ENCODE data around the gene NDUFS7.

NDUFS7 gene

GRCh38 chr19:1401138-1401888 is 17.6 kb downstream of the NDUFS7 start, which contains the start of gene GAMT:
Gene GAMT, minus strand, starts transcription at chr19:1401542. Its CDS starts 66 bp downstream, at chr19:1401476.
- no peak for DNase-seq (ENCODE audit: low read depth)

DNA sequence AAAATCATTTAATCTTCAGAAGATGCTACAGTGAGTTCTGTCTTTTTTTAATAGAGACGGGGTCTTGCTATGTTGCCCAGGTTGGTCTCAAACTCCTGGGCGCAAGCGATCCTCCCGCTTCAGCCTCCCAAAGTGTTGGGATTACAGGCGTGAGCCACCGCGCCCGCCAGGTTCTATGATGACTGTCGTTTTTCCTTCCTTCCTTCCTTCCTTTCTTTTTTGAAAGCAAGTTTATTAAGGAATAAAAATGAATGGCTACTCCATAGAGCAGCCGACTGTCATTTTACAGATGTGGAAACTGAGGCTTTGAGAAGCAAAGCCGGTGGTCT is 18.1 kb downstream of the NDUFS7 start:
- no peak for DNase-seq (ENCODE audit: low read depth)

- no peak for DNase-seq (ENCODE audit: low read depth)
These were observed 18.8 kb downstream of the NDUFS7 start for GRCh38 chr19:1402411-1403070.

DNA sequence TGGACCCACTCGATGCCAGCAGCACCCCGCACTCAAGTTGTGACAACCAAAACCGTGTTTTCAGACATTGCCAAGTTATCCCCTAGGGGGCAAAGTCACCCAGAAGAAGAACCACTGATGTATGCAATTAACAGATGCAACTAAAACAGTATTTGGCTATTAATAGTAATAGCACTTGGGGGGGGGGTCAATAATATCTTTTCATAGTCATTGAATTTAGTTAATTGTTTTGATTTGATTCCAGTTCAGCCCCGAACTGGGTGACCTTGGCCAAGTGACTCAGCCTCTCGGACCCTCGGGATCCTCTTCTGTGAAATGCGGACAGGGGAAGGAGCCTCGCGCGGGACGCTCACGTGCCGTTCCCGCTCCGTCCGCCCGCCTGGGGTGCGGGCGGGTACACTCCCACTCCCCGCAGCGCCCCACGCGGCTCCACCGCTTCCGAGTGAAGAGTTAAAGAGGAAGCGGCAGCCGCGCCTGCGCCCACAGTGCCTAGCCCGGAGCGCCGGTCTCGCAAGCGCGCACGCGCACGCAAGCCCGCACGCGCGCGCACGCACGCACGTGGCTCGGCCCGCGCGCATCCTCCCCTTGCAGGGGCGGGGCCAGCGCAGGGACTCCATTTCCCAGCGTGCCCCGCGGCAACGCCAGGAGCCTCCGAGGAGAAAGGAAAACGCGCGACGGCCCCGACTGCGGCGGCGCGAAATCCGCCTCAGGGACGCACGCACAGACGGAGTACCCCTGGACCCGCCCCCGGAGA is 23.2 kb downstream of the NDUFS7 start:
- DNase-seq (ENCODE audit: low read depth) = peak; percentile 97

GRCh38 chr19:1407528-1408299 is 24.0 kb downstream of the NDUFS7 start, which contains the start of gene DAZAP1:
Gene DAZAP1, plus strand, starts transcription at chr19:1407586. Its CDS starts 188 bp downstream, at chr19:1407774.
- no peak for DNase-seq (ENCODE audit: low read depth)

GRCh38 chr19:1408300-1409203 is 24.8 kb downstream of the NDUFS7 start:
- no peak for DNase-seq (ENCODE audit: low read depth)

DNA sequence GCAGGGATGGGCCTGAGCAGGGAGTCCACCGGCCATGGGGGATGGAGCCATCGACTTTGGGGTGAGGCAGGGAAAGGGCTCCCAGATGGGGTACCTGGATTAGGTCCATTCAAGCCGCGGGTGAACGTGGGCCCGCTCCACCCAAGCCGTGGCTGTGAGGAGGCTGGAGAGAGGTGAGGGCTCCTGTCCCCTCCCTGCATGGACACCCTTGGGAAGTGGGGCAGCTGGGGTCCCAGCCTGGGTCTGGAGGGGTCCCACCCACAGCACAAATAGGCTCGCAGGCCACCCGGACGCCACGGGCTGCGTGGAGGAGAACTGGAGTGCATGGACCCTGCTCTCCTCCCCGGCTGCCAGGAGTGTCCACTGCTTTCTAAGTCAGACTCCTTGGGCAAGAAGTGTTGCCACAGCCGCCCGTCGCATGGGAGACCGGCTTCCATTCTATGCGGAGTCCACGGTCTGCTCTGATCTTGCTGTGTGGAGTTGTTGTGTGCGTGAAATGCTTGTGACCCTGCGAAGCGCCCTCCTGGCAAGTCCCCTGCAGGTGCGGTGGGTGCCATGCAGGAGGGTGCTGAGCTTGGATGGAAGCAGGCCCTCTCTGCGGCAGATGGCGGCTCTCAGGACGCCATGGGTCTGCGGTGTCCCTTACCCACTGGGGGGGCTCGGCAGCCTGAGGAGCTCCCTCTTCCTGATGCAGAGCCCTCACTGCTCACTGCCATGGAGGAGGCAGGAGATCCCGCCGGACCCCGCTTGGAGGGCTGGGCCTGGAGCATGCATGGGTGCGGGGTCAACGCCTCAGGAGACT is 25.7 kb downstream of the NDUFS7 start:
- DNase-seq (ENCODE audit: low read depth) = no peak

GRCh38 chr19:1410136-1410786 is 26.6 kb downstream of the NDUFS7 start:
- DNase-seq (ENCODE audit: low read depth) = no peak

DNA sequence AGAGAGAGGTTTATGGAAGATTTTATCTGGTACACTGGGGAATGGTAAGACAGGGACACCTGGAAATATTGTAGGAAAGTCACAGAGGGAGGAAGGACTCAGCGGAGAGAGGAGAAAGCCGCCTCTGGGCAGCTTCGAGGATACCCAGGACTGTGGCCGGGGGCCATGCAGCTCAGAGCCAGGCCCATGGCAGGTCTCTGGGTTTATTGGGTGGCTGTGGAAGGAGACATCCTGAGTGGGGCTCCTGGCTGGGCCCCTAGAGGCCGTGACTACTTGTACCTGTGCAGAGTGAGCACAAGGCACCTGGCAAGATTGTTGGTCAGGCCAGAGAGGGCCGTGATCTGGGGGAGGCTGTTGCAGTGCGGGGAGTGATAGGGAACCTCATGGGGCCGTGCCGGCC is 27.1 kb downstream of the NDUFS7 start:
- no peak for DNase-seq (ENCODE audit: low read depth)

GRCh38 chr19:1411255-1412191 is 27.8 kb downstream of the NDUFS7 start:
- peak; percentile 24 for DNase-seq (ENCODE audit: low read depth)

- no peak for DNase-seq (ENCODE audit: low read depth)
These were observed 28.7 kb downstream of the NDUFS7 start for GRCh38 chr19:1412323-1412923.

GRCh38 chr19:1412995-1413800 is 29.5 kb downstream of the NDUFS7 start:
- DNase-seq (ENCODE audit: low read depth) = no peak

DNA sequence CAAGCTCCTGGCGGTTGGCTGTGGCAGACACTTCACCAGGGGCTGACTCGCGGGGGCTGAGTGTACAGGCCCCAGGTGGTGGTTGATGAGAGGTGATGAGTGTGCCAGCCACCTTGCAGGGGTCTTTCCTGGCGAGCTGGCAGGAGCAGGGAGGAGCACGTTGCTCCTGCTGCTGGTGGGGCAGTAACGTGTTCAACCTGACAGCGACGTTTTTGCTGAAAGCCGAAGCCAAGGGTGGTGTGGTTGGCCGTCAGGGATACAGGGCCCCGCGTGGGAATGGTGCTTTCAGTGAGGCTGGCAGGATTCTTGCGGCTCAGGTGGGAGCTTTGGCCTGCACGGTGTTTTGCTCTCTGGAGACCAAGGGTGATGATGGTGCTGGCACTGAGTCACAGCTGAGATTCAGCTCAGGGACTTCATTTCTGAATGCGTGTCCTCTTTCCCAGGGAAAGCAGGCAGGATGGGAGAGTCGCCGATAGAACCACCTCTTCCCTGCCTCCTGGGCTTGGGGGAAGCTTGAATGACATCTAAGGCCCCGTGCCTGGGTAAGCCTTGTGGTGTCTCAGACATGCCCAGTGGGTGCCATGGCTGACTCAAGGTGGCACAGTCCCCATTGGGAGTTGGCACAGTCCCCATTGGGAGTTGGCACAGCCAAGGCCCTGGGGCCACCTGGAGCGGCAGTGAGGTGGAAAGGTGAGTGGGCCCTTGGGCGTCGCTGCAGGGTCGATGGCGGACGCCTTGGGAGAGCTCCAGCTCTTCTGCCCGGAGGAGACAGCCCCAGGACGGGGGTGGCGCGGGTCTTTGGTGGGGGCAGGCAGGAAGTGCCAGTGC is 32.5 kb downstream of the NDUFS7 start:
- no peak for DNase-seq (ENCODE audit: low read depth)

GRCh38 chr19:1417145-1417544 is 33.4 kb downstream of the NDUFS7 start:
- DNase-seq (ENCODE audit: low read depth) = no peak

DNA sequence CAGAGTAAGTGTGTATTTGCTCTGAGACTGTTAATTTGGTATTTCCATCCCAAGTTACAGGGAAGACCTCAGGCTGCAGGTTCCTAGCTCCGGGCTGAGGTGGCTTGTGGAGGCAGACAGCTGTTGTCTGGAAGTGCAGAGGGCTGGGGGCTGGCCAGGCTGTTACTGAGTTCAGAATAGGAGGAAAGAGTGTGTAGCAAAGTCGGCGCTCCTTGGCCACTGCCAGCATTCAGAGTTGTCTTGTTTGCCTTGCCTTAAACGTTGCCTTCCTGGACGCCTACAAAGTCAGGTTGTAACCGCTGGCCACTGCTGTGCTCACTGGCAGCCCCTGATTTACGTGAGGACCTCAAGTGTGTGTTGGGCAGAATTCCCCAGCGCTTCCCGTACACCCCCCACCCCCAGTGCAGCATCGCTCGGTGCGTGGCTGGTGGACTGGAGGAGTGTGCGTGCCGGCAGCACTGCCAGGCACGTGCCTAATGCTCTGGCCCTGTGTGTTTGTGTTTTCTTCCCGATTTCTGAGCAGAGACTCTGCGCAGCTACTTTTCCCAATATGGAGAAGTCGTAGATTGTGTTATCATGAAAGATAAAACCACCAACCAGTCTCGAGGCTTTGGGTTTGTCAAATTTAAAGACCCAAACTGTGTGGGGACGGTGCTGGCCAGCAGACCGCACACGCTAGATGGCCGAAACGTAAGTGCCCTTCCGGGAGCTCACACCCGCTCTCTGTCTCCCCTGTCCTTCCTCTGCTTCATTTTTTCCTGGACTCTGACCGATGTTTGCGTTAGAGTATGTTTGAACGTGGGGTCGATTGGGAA is 34.2 kb downstream of the NDUFS7 start:
- DNase-seq (ENCODE audit: low read depth) = no peak

GRCh38 chr19:1418496-1418775 is 34.7 kb downstream of the NDUFS7 start:
- DNase-seq (ENCODE audit: low read depth) = no peak

Measured in GM04504 (cell line).